Hepatocyte (in vitro differentiated cells): ENCODE results near the gene FUT7. TPM values are rescaled to one million over a fixed set of nuclear protein-coding genes. Genes with fewer than 3 reads are reported as not detected.

Experiments
- DNase-seq: peaks from one replicate; pipeline ENCODE4 v3.0.0-alpha.2; 2016; ENCODE audit warnings: low spot score
- H2AFZ ChIP-seq: fragments of 200-600 bp; sonication (generic); 2 replicates; pipeline ENCODE4 v1.6.0; 2016; ENCODE audit warnings: antibody characterized with exemption, mild to moderate bottlenecking
- H3K27ac ChIP-seq: fragments of 200-600 bp; sonication (generic); 2 replicates; pipeline ENCODE4 v1.5.1; 2016; ENCODE audit warnings: mild to moderate bottlenecking
- H3K27me3 ChIP-seq: fragments of 200-600 bp; sonication (generic); 2 replicates; pipeline ENCODE4 v1.6.1; 2016
- H3K36me3 ChIP-seq: fragments of 200-600 bp; sonication (generic); replicated peaks from 2 replicates; pipeline ENCODE4 v1.5.1; 2016; ENCODE audit warnings: low read depth; ENCODE audit not compliant: insufficient read depth
- H3K4me1 ChIP-seq: fragments of 200-600 bp; sonication (generic); 2 replicates; pipeline ENCODE4 v1.5.1; 2016; ENCODE audit warnings: mild to moderate bottlenecking, moderate library complexity; ENCODE audit not compliant: insufficient read depth
- H3K4me2 ChIP-seq: fragments of 200-600 bp; sonication (generic); 2 replicates; pipeline ENCODE4 v1.6.0; 2016
- H3K4me3 ChIP-seq: fragments of 200-600 bp; sonication (generic); 2 replicates; pipeline ENCODE4 v1.5.1; 2016; ENCODE audit warnings: mild to moderate bottlenecking
- H3K79me2 ChIP-seq: fragments of 200-600 bp; sonication (generic); 2 replicates; pipeline ENCODE4 v1.6.0; 2017; ENCODE audit warnings: mild to moderate bottlenecking
- H3K9me2 ChIP-seq: fragments of 200-600 bp; sonication (generic); replicated peaks from 2 replicates; pipeline ENCODE4 v1.6.0; 2017; ENCODE audit warnings: mild to moderate bottlenecking; ENCODE audit not compliant: insufficient read depth
- H3K9me3 ChIP-seq: fragments of 200-600 bp; sonication (generic); 2 replicates; pipeline ENCODE4 v1.5.1; 2016; ENCODE audit warnings: low read depth, mild to moderate bottlenecking
- H4K20me1 ChIP-seq: fragments of 200-600 bp; sonication (generic); 2 replicates; pipeline ENCODE4 v1.6.0; 2016; ENCODE audit warnings: mild to moderate bottlenecking; ENCODE audit not compliant: insufficient read depth, poor library complexity, severe bottlenecking
- CTCF ChIP-seq: fragments of 200-600 bp; sonication (generic); IDR thresholded peaks from 2 replicates; pipeline ENCODE4 v1.5.1; 2016; ENCODE audit warnings: antibody characterized with exemption, mild to moderate bottlenecking; ENCODE audit not compliant: poor library complexity
- EZH2 ChIP-seq: fragments of 200-600 bp; sonication (generic); IDR thresholded peaks from 2 replicates; pipeline ENCODE4 v1.6.1; 2016; ENCODE audit warnings: antibody characterized with exemption, mild to moderate bottlenecking, borderline replicate concordance
- EZH2phosphoT487 ChIP-seq: fragments of 200-600 bp; sonication (generic); IDR thresholded peaks from one replicate; pipeline ENCODE4 v1.6.1; 2018; ENCODE audit warnings: antibody characterized with exemption, mild to moderate bottlenecking, low read depth, moderate library complexity; ENCODE audit not compliant: unreplicated experiment, severe bottlenecking
- WGBS: methylation state at CpG from one replicate; pipeline ENCODE4 v1.1.6; 2016; ENCODE audit warnings: low lambda C conversion rate; ENCODE audit errors: missing lambda C conversion rate; 5-methylcytosine and 5-hydroxymethylcytosine counted together
- polyA plus RNA-seq: library from polyadenylated mRNA; unstranded; fragments of >200 nt; fragmentation: Nextera tagmentation; extraction: Ambion mirVana; gene quantifications from 2 replicates; pipeline ENCODE4 v1.2.1, GENCODE V29; 2016
- total RNA-seq: library from RNA; depleted of rRNA; stranded (reverse); fragments of >200 nt; gene quantifications from 2 replicates; pipeline ENCODE4 v1.2.3, GENCODE V29; 2014

FUT7 gene
- total and polyA plus RNA-seq, 2 experiments from 2014 or later: not detected

GRCh38 chr9:137020771-137021567 is 10.9 kb downstream of the FUT7 start:
- H2AFZ ChIP-seq: no peak overlapping the region
- no peaks in the 10 kb centered on the region for H3K79me2 ChIP-seq
- no peaks in the 10 kb centered on the region for H3K4me1 ChIP-seq
- H3K9me3 ChIP-seq: no peaks in the 10 kb centered on the region
- WGBS: 95% methylated on average over 32 of the region's 32 CpGs
- TF ChIP-seq EZH2 (no peak), EZH2phosphoT487 (no peak), CTCF (no peak)
- H3K27ac ChIP-seq: no peak overlapping the region
- no peaks in the 10 kb centered on the region for H4K20me1 ChIP-seq
- H3K9me2 ChIP-seq: no peaks in the 10 kb centered on the region
- H3K4me2 ChIP-seq: no peak overlapping the region
- H3K27me3 ChIP-seq: no peaks in the 10 kb centered on the region
- no peaks in the 10 kb centered on the region for H3K36me3 ChIP-seq
- DNase-seq: no peak
- no peak overlapping the region for H3K4me3 ChIP-seq

GRCh38 chr9:137019891-137020683 is 11.8 kb downstream of the FUT7 start:
- no peak overlapping the region for H3K4me2 ChIP-seq
- no peak overlapping the region for H3K27ac ChIP-seq
- no peak overlapping the region for H2AFZ ChIP-seq
- no peaks in the 10 kb centered on the region for H3K4me1 ChIP-seq
- no peak for DNase-seq
- no peaks in the 10 kb centered on the region for H3K9me3 ChIP-seq
- H3K9me2 ChIP-seq: no peaks in the 10 kb centered on the region
- no peaks in the 10 kb centered on the region for H4K20me1 ChIP-seq
- TF ChIP-seq EZH2phosphoT487 (no peak), CTCF (no peak), EZH2 (no peak)
- no peaks in the 10 kb centered on the region for H3K27me3 ChIP-seq
- H3K36me3 ChIP-seq: no peaks in the 10 kb centered on the region
- H3K79me2 ChIP-seq: no peaks in the 10 kb centered on the region
- no peak overlapping the region for H3K4me3 ChIP-seq
- 96% methylated on average over 21 of the region's 34 CpGs for WGBS

- WGBS: 93% methylated on average over 34 of the region's 36 CpGs
- H3K36me3 ChIP-seq: no peaks in the 10 kb centered on the region
Observed at GRCh38 chr9:137018761-137019559, 12.9 kb downstream of the FUT7 start.

More at GRCh38 chr9:137018761-137019559, 12.9 kb downstream of the FUT7 start:
- no peaks in the 10 kb centered on the region for H3K9me3 ChIP-seq
- no peak overlapping the region for H2AFZ ChIP-seq
- no peaks in the 10 kb centered on the region for H4K20me1 ChIP-seq
- no peak for DNase-seq
- H3K27me3 ChIP-seq: no peaks in the 10 kb centered on the region
- no peak overlapping the region for H3K4me3 ChIP-seq
- no peaks in the 10 kb centered on the region for H3K4me1 ChIP-seq
- no peak for TF ChIP-seq CTCF
- TF ChIP-seq EZH2phosphoT487: no peak
- no peaks in the 10 kb centered on the region for H3K9me2 ChIP-seq
- H3K27ac ChIP-seq: no peak overlapping the region
- no peaks in the 10 kb centered on the region for H3K79me2 ChIP-seq
- H3K4me2 ChIP-seq: no peak overlapping the region
